ENCODE results near the gene CAMK2D. TPM values are rescaled to one million over a fixed set of nuclear protein-coding genes. Genes with fewer than 3 reads are reported as not detected.

Gene CAMK2D
- total RNA-seq, 2 experiments from 2014 or later = 62.8 to 66.1 TPM

GRCh38 chr4:113548303-113548702 lies 213.2 kb downstream of the CAMK2D start:
- no peaks in the 10 kb centered on the region for H3K9me3 Mint-ChIP-seq
- ChIA-PET POLR2A (interaction anchor here (0.7 kb wide), 2 partner anchors 79 to 213 kb away, joined by 4 read pairs; no protein-coding TSS in a partner anchor), CTCF (interaction anchor here (0.6 to 2.8 kb wide), 32 partner anchors 8 to 219 kb away, joined by 3 to 20 read pairs (median 4); no protein-coding TSS in a partner anchor)
- H3K27ac Mint-ChIP-seq = peak overlapping the region; percentile 72
- ATAC-seq (no peak), DNase-seq (no peak)
- TF ChIP-seq CTCF (IDR thresholded peaks at IDR 0.05) = no peak
- H3K27me3 Mint-ChIP-seq = no peaks in the 10 kb centered on the region
- peaks cover 36% of the 10 kb centered on the region for H3K36me3 Mint-ChIP-seq (ENCODE audit: low read depth)
- intact Hi-C loops (cut with micrococcal nuclease) = loop anchor here (5.0 to 10.0 kb wide), 3 partner anchors 89 to 356 kb away; no protein-coding TSS in a partner anchor
- H3K4me3 Mint-ChIP-seq = no peak overlapping the region
- H3K4me1 Mint-ChIP-seq (ENCODE audit: low read depth) = peaks cover 19% of the 10 kb centered on the region

GRCh38 chr4:113547487-113548042 lies 214.0 kb downstream of the CAMK2D start:
- Mint-ChIP-seq H3K4me3 (no peak overlapping the region), H3K27ac (peak overlapping the region; percentile 72), H3K27me3 (no peaks in the 10 kb centered on the region), H3K36me3 (ENCODE audit: low read depth) (peaks cover 42% of the 10 kb centered on the region), H3K9me3 (no peaks in the 10 kb centered on the region), H3K4me1 (ENCODE audit: low read depth) (peaks cover 22% of the 10 kb centered on the region)
- peak; percentile 94 for TF ChIP-seq CTCF (IDR thresholded peaks at IDR 0.05)
- ChIA-PET CTCF (interaction anchor here (0.6 to 2.8 kb wide), 34 partner anchors 8 to 524 kb away, joined by 3 to 20 read pairs (median 4); no protein-coding TSS in a partner anchor), POLR2A (interaction anchor here (0.6 to 0.7 kb wide), 4 partner anchors 79 to 233 kb away, joined by 3 to 4 read pairs (median 4); no protein-coding TSS in a partner anchor)
- ATAC-seq (peak; percentile 100), DNase-seq (peak; percentile 96)
- intact Hi-C loops (cut with micrococcal nuclease) = loop anchor here (2.0 to 10.0 kb wide), 4 partner anchors 90 to 357 kb away; no protein-coding TSS in a partner anchor

DNA sequence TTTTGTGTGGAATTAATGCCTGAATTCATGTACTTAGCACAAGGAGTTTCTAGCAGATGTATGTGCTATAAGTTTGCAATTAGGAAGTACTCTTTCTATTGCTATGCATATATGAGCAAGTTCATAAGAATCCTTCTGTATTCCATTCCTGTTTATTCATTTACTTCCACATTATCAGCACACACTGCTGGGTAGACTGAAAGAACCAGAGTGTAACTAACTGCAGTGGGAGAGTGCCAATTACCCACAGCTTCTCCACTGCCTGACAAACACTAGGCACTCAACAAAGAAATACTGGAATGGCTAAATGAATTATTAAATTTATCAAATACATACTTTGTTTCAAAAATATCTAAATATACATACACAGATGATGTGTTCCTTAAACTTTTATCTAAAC lies 219.6 kb downstream of the CAMK2D start:
- CTCF ChIA-PET = interaction anchor here (1.2 to 2.0 kb wide), 4 partner anchors 95 to 147 kb away, joined by 3 to 5 read pairs (median 4); no protein-coding TSS in a partner anchor
- H3K4me3 Mint-ChIP-seq = no peak overlapping the region
- H3K27me3 Mint-ChIP-seq = no peaks in the 10 kb centered on the region
- DNase-seq (no peak), ATAC-seq (no peak)
- H3K36me3 Mint-ChIP-seq (ENCODE audit: low read depth) = peaks cover 42% of the 10 kb centered on the region
- no peak overlapping the region for H3K27ac Mint-ChIP-seq
- H3K4me1 Mint-ChIP-seq (ENCODE audit: low read depth) = peaks cover 29% of the 10 kb centered on the region
- no peaks in the 10 kb centered on the region for H3K9me3 Mint-ChIP-seq
- no peak for TF ChIP-seq CTCF (IDR thresholded peaks at IDR 0.05)
- intact Hi-C loops (cut with micrococcal nuclease) = loop anchor here (10.0 kb wide), 1 partner anchor 363 kb away; no protein-coding TSS in a partner anchor
- POLR2A ChIA-PET = interaction anchor here (1.3 kb wide), 1 partner anchor 15 kb away, joined by 3 read pairs; no protein-coding TSS in a partner anchor

DNA sequence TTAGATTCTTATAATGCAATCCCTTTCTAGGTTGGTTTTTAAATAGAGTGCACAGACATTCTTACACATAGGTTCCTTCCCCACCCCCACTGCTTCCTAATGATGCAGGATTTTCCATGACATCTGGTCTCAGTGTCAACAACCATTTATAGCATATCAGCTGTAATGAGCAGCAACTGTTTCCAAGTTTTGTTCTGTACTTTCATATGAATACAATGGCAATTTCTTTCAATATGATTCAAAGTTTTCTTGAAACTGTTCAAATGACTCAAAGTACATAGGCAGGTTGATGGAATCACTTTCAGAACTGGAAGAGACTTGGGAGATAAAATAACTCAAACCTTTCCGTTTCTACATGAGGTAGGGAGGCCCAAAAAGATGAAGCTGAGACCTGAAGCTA lies 220.7 kb downstream of the CAMK2D start:
- ChIA-PET CTCF (interaction anchor here (1.2 to 2.0 kb wide), 5 partner anchors 10 to 465 kb away, joined by 3 to 5 read pairs (median 3); no protein-coding TSS in a partner anchor), POLR2A (interaction anchor here (0.6 to 1.3 kb wide), 3 partner anchors 16 to 220 kb away, joined by 3 to 4 read pairs (median 3); no protein-coding TSS in a partner anchor)
- TF ChIP-seq CTCF (IDR thresholded peaks at IDR 0.05) = no peak
- peak overlapping the region; percentile 44 for H3K27ac Mint-ChIP-seq
- intact Hi-C loops (cut with micrococcal nuclease) = loop anchor here (10.0 kb wide), 1 partner anchor 364 kb away; no protein-coding TSS in a partner anchor
- no peak overlapping the region for H3K4me3 Mint-ChIP-seq
- peaks cover 45% of the 10 kb centered on the region for H3K36me3 Mint-ChIP-seq (ENCODE audit: low read depth)
- peaks cover 26% of the 10 kb centered on the region for H3K4me1 Mint-ChIP-seq (ENCODE audit: low read depth)
- H3K27me3 Mint-ChIP-seq = no peaks in the 10 kb centered on the region
- DNase-seq (peak; percentile 77), ATAC-seq (peak; percentile 63)
- no peaks in the 10 kb centered on the region for H3K9me3 Mint-ChIP-seq

DNA sequence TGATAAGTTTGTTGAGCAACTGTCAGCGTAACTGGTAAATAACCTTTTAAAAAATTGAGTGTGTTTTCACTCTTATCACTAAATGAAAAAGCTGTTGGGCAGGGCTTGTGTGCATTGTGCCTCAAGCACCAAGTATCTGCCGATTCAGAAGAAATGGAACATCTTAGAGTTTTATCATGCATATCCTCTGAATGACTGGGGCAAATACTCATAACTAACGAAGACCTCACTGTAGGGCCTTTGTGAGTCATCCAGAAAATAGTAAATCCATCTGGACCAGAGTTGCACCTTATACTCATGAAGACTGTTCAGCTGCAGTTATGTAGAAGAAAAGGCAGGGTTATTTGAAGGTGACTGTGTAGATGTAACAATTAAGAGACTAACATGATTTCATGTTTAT lies 222.1 kb downstream of the CAMK2D start:
- Mint-ChIP-seq H3K27me3 (no peaks in the 10 kb centered on the region), H3K4me3 (no peak overlapping the region), H3K4me1 (ENCODE audit: low read depth) (peaks cover 30% of the 10 kb centered on the region), H3K36me3 (ENCODE audit: low read depth) (peaks cover 50% of the 10 kb centered on the region), H3K9me3 (no peaks in the 10 kb centered on the region), H3K27ac (peak overlapping the region; percentile 39)
- CTCF ChIA-PET = interaction anchor here (0.8 to 1.5 kb wide), 5 partner anchors 9 to 466 kb away, joined by 3 read pairs; no protein-coding TSS in a partner anchor
- intact Hi-C loops (cut with micrococcal nuclease) = no loop called here
- DNase-seq = peak; percentile 30
- TF ChIP-seq CTCF (IDR thresholded peaks at IDR 0.05) = no peak
- POLR2A ChIA-PET = interaction anchor here (1.0 to 1.3 kb wide), 2 partner anchors 25 to 71 kb away, joined by 3 read pairs; no protein-coding TSS in a partner anchor
- peak; percentile 86 for ATAC-seq
